Lower leg skin (tissue), 3 donors: ENCODE measurements around the gene TMEM115.

Experiments
- CTCF ChIP-seq, 3 donors: fragments of 450-650 bp; IDR thresholded peaks; one replicate each; pipeline ENCODE4 v1.5.1; 2016; ENCODE audit warnings: antibody characterized with exemption in 3 of 3, mild to moderate bottlenecking in 3 of 3, moderate library complexity in 2 of 3
- POLR2A ChIP-seq, 2 donors: fragments of 450-650 bp; IDR thresholded peaks; one replicate each; pipeline ENCODE4 v1.6.1; 2016 to 2017; ENCODE audit warnings: antibody characterized with exemption in 2 of 2, mild to moderate bottlenecking in 1 of 2, moderate library complexity in 1 of 2

- TF ChIP-seq CTCF (IDR thresholded peaks at IDR 0.05) = no peak
- TF ChIP-seq POLR2A (IDR thresholded peaks at IDR 0.05) = no peak
These were observed 12.0 kb downstream of the TMEM115 start for GRCh38 chr3:50347187-50347813.
